HG03103 (cell line): ENCODE data around the gene TRPV2.

ENCODE experiments used
- ATAC-seq: cut with Tn5 transposase; IDR thresholded peaks from one replicate; pipeline ENCODE4 v1.9.1; 2021; ENCODE audit warnings: low read depth; ENCODE audit not compliant: unreplicated experiment

TRPV2 gene

DNA sequence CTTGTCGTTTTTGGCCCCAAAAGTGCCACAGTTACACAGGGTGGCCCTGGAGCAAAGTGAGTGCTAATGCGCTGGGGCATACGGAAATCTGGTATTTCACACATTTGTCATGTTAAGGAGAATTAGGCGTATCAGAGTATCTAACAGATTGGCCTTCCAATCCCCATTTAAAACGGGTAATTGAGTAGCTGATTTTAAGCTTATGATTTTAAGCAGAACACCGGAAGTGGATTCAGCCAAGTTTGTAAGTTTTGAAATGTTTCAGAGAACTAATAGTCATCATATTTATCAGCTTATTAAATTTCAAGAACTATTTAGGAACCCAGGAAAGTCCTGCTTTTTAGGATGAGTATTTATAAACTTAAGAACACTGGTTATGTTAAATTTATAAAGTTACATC lies 57.2 kb downstream of the TRPV2 start:
- no peak for ATAC-seq

DNA sequence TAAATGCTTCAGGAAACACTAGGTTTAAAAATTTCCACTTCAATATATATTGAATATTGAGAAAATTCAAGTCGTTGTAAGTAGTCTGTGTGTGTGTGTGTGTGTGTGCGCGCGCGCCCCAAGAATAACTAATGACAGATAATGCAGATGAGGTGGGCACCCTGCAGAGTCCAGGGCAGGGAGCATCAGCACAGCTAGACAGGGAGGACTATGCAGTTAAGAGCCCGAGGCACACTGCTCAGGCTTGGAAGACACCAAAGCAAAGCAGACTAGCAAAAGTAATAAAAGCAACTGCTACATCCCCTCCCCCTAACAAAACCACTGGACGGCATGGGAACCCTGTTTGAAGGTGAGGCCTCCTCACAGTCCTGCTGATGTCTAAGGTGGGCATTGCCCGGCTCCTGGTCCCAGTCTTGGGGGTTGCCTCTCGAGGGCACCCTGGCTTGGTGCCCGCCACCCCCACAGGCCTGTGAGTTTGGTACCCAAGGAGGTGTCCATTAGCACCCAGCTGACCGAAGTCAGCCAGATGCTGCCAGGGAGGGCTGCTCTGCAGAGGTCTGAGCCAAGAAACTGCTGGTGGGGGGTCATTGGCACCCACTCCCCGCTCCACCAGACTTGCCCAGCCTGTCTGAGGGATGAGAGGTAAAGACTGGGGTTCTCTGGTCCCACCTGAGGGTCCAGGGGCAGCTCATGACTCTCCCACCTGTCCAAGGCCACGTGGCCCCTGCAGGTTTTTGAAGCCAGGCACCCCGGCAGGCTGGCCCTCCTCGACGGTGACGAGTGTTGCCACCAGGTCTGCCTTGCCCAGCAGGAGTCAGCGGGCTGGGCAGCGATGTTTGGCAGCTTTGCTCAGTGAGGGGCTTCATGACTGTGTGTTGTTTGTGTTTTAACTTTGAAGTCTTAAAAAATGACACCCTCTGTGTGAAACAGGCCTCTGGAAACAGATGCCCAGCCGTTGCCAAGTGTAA lies 58.0 kb downstream of the TRPV2 start:
- ATAC-seq: no peak

GRCh38 chr17:16474012-16474725 lies 58.8 kb downstream of the TRPV2 start:
- no peak for ATAC-seq

DNA sequence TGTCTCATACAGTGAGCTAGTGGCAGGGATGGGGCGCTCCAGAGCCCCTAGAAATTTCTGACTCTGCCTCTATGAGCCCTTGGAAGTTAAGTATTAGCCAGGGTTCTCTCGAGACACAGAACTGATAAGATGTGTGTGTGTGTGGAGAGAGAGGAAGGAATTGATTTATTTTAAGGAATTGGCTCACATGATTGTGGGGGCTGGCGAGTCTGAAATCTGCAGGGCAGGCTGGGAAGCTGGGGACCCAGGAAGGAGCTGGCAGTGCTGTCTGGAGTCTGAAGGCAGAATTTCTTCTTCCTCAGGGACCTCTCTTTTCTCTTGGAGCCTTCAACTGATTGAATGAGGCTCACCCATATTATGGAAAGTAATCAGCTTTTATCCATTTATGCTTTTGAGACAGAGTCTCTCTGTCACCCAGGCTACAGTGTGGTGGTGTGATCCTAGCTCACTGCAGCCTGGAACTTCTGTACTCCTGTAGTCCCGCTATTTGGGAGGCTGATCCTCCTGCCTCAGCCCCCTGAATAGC lies 59.9 kb downstream of the TRPV2 start:
- ATAC-seq: no peak

DNA sequence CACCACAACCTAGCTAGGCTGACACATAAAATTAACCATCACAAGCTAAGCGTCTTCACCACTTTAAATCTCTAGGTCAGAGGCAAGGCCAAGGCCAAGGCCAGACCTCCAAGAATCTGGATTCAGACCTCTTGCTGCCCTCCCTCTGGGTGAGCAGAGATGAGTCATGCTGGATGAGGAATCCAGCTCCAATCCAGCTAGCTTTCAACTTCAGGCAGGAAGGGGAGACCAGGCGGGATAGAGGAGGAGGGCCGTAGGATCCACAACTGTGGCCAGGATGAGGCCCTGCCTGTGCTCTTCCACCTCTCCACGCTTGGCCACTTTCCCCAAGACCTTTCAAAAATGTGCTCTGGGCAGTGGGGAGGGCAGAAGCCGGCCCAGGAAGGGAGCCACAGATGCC lies 61.9 kb downstream of the TRPV2 start:
- no peak for ATAC-seq

DNA sequence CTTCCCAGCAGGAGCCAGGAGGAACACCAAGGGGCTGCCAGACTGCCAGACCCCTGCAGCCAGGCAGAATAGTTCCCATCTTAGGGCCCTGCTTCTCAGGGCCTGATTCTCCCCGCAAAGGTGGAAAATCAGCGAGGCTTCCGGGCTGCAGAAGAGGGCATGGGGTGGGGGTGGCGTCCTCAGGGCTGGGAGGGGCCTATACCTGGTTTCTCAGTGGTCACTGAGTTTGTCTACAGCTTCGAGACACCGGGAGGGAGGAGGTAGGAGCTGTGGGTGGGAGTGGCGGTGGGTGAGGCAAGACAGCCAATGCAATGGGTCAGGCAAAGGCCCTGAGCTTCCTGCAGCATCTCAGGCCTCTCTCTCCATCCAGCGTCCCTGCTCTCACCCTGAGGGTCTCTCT lies 62.3 kb downstream of the TRPV2 start:
- ATAC-seq: no peak

- no peak for ATAC-seq
Observed at GRCh38 chr17:16478649-16479048, 63.3 kb downstream of the TRPV2 start.

DNA sequence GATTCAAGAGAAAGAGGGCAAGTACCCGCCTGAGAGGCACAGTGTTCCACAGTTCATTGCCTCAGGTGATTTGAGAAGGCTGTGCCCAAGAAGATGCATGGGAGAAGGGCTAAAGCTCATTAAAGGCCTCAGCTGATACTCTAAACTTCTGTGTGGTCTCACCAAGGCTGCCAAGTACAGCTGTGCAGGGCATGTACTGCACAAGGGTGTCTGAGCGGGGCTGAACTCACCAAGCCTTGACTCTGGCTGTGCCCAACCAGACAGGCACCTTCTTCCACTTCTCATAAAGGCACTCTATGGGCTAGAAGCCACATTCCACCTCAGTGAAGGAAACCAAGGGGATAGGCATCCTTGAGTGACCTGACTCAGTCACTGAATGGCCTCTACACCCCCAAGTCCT lies 63.9 kb downstream of the TRPV2 start:
- no peak for ATAC-seq

GRCh38 chr17:16480995-16481394 lies 65.6 kb downstream of the TRPV2 start:
- no peak for ATAC-seq

GRCh38 chr17:16482253-16482652 lies 66.9 kb downstream of the TRPV2 start:
- no peak for ATAC-seq

DNA sequence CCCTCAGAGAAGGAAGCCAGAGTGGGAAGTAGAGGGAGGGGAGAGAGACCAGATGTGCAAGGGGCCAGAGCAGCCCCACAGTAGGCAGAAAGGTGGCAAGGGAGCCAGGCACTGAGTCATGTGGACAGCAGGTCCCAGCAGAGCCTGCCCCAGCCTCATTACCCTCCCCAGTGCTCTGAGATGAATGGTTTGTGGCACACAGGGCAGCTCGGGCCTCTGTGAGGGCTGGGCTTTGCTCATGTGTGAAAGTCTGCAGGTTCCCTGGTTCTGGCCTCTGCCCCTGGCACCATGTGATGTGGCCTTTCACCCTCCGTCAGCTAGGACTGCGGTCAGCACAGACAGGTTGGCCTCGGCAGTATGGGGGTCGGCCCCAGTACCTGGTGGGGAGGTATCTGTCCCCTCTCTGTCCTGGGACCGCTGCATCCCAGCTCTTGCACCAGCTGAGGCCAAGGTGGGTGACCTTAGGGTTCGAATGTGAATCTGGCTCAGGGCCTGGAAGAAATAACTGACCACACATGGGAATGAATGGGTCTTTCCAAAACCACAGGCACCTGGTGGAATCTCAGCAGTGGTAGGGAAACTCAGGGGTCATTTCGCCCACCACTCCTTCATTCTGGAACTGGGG lies 67.8 kb downstream of the TRPV2 start:
- ATAC-seq: no peak

DNA sequence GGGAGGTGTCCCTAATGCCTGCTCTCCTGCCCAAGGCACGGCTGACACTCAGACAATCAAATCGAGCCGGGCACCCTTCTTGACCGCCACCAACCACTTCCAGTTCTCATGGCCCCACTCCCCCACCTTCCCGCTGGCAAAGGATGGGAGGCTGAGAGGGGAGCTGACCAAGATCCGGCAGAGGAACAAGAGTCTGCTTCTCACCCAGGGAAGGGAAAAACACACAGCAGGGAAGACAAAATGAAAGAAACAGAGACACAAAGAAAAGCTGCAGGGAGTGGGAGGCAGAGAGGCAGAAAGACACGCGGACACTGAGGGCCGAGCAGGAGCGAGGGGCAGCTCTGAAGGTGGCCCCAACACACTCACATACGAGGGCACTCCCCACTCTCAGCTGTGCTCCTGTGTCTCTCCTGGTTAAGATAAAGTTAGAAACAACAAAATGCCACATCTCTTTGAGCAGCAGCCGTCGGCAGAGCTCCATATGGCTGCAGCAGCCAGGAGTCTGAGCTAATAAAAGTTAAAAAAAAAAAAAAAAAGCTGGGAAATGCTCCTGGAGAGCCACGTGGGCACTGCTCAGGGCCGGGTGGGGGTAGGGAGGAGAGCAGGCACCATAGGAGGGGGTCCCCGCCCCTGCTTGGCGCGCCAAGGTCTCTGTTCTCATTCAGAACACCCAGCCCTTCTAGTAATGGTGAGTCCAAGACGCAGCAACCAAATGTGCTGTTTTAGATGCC lies 69.2 kb downstream of the TRPV2 start:
- ATAC-seq: no peak
